ENCODE measurements around the gene FASTKD3. TPM values are rescaled to one million over a fixed set of nuclear protein-coding genes. Genes with fewer than 3 reads are reported as not detected.
"Not testable (repeated sequence)": the region's sequence is repeated elsewhere in the genome, so short reads cannot be mapped to it uniquely, and the experiment has no call there.

The FASTKD3 gene
- total RNA-seq, 1 experiment from 2014 or later = 9.9 TPM

GRCh38 chr5:7916171-7916804, 47.5 kb upstream of the FASTKD3 start:
- no peak overlapping the region for H3K4me3 ChIP-seq (ENCODE audit: low read depth in 2 of 2, low read length in 2 of 2)
- no peak overlapping the region for H3K27ac ChIP-seq (ENCODE audit: low read length)
- no peak for ATAC-seq
- POLR2A ChIA-PET = no interaction called here
- no peak for DNase-seq (ENCODE audit: low read depth, low spot score)
- no peaks in the 10 kb centered on the region for H3K27me3 ChIP-seq (ENCODE audit: control insufficient read depth, insufficient read depth, low read length)
- BruUV-seq (replicated peaks) = no TSS peak
- in situ Hi-C loops (cut with HindIII; ENCODE audit: low pct_unique_long_range_greater_than_20kb, low sequenced_read_pairs) (no loop called here), intact Hi-C loops (cut with micrococcal nuclease; ENCODE audit: unreplicated experiment) (no loop called here)
- peaks cover 8% of the 10 kb centered on the region; the same call in 1 of the 2 replicates for H3K9me3 ChIP-seq (ENCODE audit: control insufficient read depth, insufficient read depth, low read depth, low read length)
- TF ChIP-seq, protein P1, sequence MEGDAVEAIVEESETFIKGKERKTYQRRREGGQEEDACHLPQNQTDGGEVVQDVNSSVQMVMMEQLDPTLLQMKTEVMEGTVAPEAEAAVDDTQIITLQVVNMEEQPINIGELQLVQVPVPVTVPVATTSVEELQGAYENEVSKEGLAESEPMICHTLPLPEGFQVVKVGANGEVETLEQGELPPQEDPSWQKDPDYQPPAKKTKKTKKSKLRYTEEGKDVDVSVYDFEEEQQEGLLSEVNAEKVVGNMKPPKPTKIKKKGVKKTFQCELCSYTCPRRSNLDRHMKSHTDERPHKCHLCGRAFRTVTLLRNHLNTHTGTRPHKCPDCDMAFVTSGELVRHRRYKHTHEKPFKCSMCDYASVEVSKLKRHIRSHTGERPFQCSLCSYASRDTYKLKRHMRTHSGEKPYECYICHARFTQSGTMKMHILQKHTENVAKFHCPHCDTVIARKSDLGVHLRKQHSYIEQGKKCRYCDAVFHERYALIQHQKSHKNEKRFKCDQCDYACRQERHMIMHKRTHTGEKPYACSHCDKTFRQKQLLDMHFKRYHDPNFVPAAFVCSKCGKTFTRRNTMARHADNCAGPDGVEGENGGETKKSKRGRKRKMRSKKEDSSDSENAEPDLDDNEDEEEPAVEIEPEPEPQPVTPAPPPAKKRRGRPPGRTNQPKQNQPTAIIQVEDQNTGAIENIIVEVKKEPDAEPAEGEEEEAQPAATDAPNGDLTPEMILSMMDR (IDR thresholded peaks at IDR 0.05) = no peak
- TF ChIP-seq SIN3A (IDR thresholded peaks at IDR 0.05; ENCODE audit: borderline replicate concordance, insufficient read depth, low read depth, low read length) (no peak), POLR2AphosphoS5 (IDR thresholded peaks at IDR 0.05; ENCODE audit: low read depth, low read length) (no peak), TCF7L2 (IDR thresholded peaks at IDR 0.05; ENCODE audit: low read depth, low read length) (no peak)
- TF ChIP-seq, protein P2, sequence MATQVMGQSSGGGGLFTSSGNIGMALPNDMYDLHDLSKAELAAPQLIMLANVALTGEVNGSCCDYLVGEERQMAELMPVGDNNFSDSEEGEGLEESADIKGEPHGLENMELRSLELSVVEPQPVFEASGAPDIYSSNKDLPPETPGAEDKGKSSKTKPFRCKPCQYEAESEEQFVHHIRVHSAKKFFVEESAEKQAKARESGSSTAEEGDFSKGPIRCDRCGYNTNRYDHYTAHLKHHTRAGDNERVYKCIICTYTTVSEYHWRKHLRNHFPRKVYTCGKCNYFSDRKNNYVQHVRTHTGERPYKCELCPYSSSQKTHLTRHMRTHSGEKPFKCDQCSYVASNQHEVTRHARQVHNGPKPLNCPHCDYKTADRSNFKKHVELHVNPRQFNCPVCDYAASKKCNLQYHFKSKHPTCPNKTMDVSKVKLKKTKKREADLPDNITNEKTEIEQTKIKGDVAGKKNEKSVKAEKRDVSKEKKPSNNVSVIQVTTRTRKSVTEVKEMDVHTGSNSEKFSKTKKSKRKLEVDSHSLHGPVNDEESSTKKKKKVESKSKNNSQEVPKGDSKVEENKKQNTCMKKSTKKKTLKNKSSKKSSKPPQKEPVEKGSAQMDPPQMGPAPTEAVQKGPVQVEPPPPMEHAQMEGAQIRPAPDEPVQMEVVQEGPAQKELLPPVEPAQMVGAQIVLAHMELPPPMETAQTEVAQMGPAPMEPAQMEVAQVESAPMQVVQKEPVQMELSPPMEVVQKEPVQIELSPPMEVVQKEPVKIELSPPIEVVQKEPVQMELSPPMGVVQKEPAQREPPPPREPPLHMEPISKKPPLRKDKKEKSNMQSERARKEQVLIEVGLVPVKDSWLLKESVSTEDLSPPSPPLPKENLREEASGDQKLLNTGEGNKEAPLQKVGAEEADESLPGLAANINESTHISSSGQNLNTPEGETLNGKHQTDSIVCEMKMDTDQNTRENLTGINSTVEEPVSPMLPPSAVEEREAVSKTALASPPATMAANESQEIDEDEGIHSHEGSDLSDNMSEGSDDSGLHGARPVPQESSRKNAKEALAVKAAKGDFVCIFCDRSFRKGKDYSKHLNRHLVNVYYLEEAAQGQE (IDR thresholded peaks at IDR 0.05; ENCODE audit: insufficient read depth in 1 of 2, low read depth in 2 of 2, low read length in 1 of 2) = no peak
- H3K4me1 ChIP-seq (ENCODE audit: control insufficient read depth, insufficient read depth, low read length) = no peaks in the 10 kb centered on the region
- CTCF ChIA-PET = no interaction called here
- H3K36me3 ChIP-seq (ENCODE audit: control insufficient read depth, insufficient read depth, low read length) = no peaks in the 10 kb centered on the region

- ATAC-seq; H3K27ac ChIP-seq (ENCODE audit: low read length); H3K4me1 ChIP-seq (ENCODE audit: control insufficient read depth, insufficient read depth, low read length); DNase-seq (ENCODE audit: low read depth, low spot score); CTCF ChIA-PET; H3K4me3 ChIP-seq (ENCODE audit: low read depth in 2 of 2, low read length in 2 of 2); H3K27me3 ChIP-seq (ENCODE audit: control insufficient read depth, insufficient read depth, low read length); H3K36me3 ChIP-seq (ENCODE audit: control insufficient read depth, insufficient read depth, low read length); in situ Hi-C loops (cut with HindIII; ENCODE audit: low pct_unique_long_range_greater_than_20kb, low sequenced_read_pairs); intact Hi-C loops (cut with micrococcal nuclease; ENCODE audit: unreplicated experiment); BruUV-seq (replicated peaks); POLR2A ChIA-PET: not testable (repeated sequence)
- peaks cover 17% of the 10 kb centered on the region for H3K9me3 ChIP-seq (ENCODE audit: control insufficient read depth, insufficient read depth, low read depth, low read length)
Observed at GRCh38 chr5:7911429-7911771, 42.6 kb upstream of the FASTKD3 start.

DNA sequence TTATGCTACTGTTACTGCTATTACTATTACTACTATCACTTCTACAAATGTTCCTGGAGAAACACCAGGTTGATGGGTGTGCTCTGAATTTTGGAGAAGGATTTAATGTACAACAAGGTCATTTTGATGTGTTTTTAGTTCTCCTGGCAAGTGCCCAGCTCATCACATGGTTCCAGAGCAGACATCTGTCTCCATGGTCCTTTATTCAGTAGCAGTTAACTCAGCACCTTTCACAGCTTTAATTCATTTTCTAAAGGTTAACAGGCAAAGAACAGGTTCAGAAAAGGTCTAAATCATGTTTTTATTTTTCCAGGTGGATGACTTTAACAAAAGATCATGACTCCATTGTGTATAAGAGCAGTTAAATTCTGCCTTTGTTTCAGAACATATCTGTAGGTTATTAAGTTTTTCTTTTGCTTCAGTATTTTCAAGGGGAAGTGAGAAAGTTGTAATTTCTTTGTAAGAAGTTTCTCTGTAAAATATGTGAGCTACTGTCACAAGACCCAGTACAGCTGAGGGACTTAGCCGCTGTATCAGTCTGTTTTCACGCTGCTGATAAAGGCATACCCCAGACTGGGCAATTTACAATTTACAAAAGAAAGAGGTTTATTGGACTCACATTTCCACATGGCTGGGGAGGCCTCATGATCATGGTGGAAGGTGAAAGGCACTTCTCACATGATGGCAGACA, 42.1 kb upstream of the FASTKD3 start:
- POLR2A ChIA-PET = no interaction called here

More for the DNA sequence above, 42.1 kb upstream of the FASTKD3 start:
- TF ChIP-seq, protein P2 (IDR thresholded peaks at IDR 0.05; ENCODE audit: insufficient read depth in 1 of 2, low read depth in 2 of 2, low read length in 1 of 2) = no peak
- TF ChIP-seq, protein P1 (IDR thresholded peaks at IDR 0.05) = no peak
- no peak for TF ChIP-seq SIN3A (IDR thresholded peaks at IDR 0.05; ENCODE audit: borderline replicate concordance, insufficient read depth, low read depth, low read length)
- TF ChIP-seq TCF7L2 (IDR thresholded peaks at IDR 0.05; ENCODE audit: low read depth, low read length) = no peak
- no peak for TF ChIP-seq POLR2AphosphoS5 (IDR thresholded peaks at IDR 0.05; ENCODE audit: low read depth, low read length)
- Histone ChIP-seq H3K9me3 (ENCODE audit: control insufficient read depth, insufficient read depth, low read depth, low read length) (peaks cover 17% of the 10 kb centered on the region), H3K4me1 (ENCODE audit: control insufficient read depth, insufficient read depth, low read length) (no peaks in the 10 kb centered on the region), H3K4me3 (ENCODE audit: low read depth in 2 of 2, low read length in 2 of 2) (no peak overlapping the region), H3K27me3 (ENCODE audit: control insufficient read depth, insufficient read depth, low read length) (no peaks in the 10 kb centered on the region), H3K27ac (ENCODE audit: low read length) (no peak overlapping the region), H3K36me3 (ENCODE audit: control insufficient read depth, insufficient read depth, low read length) (no peaks in the 10 kb centered on the region; the same call in 1 of the 2 replicates)
- ATAC-seq (no peak), DNase-seq (ENCODE audit: low read depth, low spot score) (no peak)
- no TSS peak for BruUV-seq (replicated peaks)
- CTCF ChIA-PET = no interaction called here
- in situ Hi-C loops (cut with HindIII; ENCODE audit: low pct_unique_long_range_greater_than_20kb, low sequenced_read_pairs) = no loop called here
- intact Hi-C loops (cut with micrococcal nuclease; ENCODE audit: unreplicated experiment) = no loop called here

Data from Panc1 (cell line).